Hepatocyte (in vitro differentiated cells): ENCODE results near the gene COL20A1. TPM values are rescaled to one million over a fixed set of nuclear protein-coding genes. Genes with fewer than 3 reads are reported as not detected.

Source experiments
- DNase-seq: peaks from one replicate; pipeline ENCODE4 v3.0.0-alpha.2; 2016; ENCODE audit warnings: low spot score
- H2AFZ ChIP-seq: fragments of 200-600 bp; sonication (generic); 2 replicates; pipeline ENCODE4 v1.6.0; 2016; ENCODE audit warnings: antibody characterized with exemption, mild to moderate bottlenecking
- H3K27ac ChIP-seq: fragments of 200-600 bp; sonication (generic); 2 replicates; pipeline ENCODE4 v1.5.1; 2016; ENCODE audit warnings: mild to moderate bottlenecking
- H3K27me3 ChIP-seq: fragments of 200-600 bp; sonication (generic); 2 replicates; pipeline ENCODE4 v1.6.1; 2016
- H3K36me3 ChIP-seq: fragments of 200-600 bp; sonication (generic); replicated peaks from 2 replicates; pipeline ENCODE4 v1.5.1; 2016; ENCODE audit warnings: low read depth; ENCODE audit not compliant: insufficient read depth
- H3K4me1 ChIP-seq: fragments of 200-600 bp; sonication (generic); 2 replicates; pipeline ENCODE4 v1.5.1; 2016; ENCODE audit warnings: mild to moderate bottlenecking, moderate library complexity; ENCODE audit not compliant: insufficient read depth
- H3K4me2 ChIP-seq: fragments of 200-600 bp; sonication (generic); 2 replicates; pipeline ENCODE4 v1.6.0; 2016
- H3K4me3 ChIP-seq: fragments of 200-600 bp; sonication (generic); 2 replicates; pipeline ENCODE4 v1.5.1; 2016; ENCODE audit warnings: mild to moderate bottlenecking
- H3K79me2 ChIP-seq: fragments of 200-600 bp; sonication (generic); 2 replicates; pipeline ENCODE4 v1.6.0; 2017; ENCODE audit warnings: mild to moderate bottlenecking
- H3K9me2 ChIP-seq: fragments of 200-600 bp; sonication (generic); replicated peaks from 2 replicates; pipeline ENCODE4 v1.6.0; 2017; ENCODE audit warnings: mild to moderate bottlenecking; ENCODE audit not compliant: insufficient read depth
- H3K9me3 ChIP-seq: fragments of 200-600 bp; sonication (generic); 2 replicates; pipeline ENCODE4 v1.5.1; 2016; ENCODE audit warnings: low read depth, mild to moderate bottlenecking
- H4K20me1 ChIP-seq: fragments of 200-600 bp; sonication (generic); 2 replicates; pipeline ENCODE4 v1.6.0; 2016; ENCODE audit warnings: mild to moderate bottlenecking; ENCODE audit not compliant: insufficient read depth, poor library complexity, severe bottlenecking
- EZH2 ChIP-seq: fragments of 200-600 bp; sonication (generic); IDR thresholded peaks from 2 replicates; pipeline ENCODE4 v1.6.1; 2016; ENCODE audit warnings: antibody characterized with exemption, mild to moderate bottlenecking, borderline replicate concordance
- EZH2phosphoT487 ChIP-seq: fragments of 200-600 bp; sonication (generic); IDR thresholded peaks from one replicate; pipeline ENCODE4 v1.6.1; 2018; ENCODE audit warnings: antibody characterized with exemption, mild to moderate bottlenecking, low read depth, moderate library complexity; ENCODE audit not compliant: unreplicated experiment, severe bottlenecking
- WGBS: methylation state at CpG from one replicate; pipeline ENCODE4 v1.1.6; 2016; ENCODE audit warnings: low lambda C conversion rate; ENCODE audit errors: missing lambda C conversion rate; 5-methylcytosine and 5-hydroxymethylcytosine counted together
- polyA plus RNA-seq: library from polyadenylated mRNA; unstranded; fragments of >200 nt; fragmentation: Nextera tagmentation; extraction: Ambion mirVana; gene quantifications from 2 replicates; pipeline ENCODE4 v1.2.1, GENCODE V29; 2016
- total RNA-seq: library from RNA; depleted of rRNA; stranded (reverse); fragments of >200 nt; gene quantifications from 2 replicates; pipeline ENCODE4 v1.2.3, GENCODE V29; 2014
- TF ChIP-seq, protein P1 (sequence below): fragments of 200-600 bp; sonication (generic); IDR thresholded peaks from 2 replicates; pipeline ENCODE4 v1.5.1; 2016; ENCODE audit warnings: antibody characterized with exemption, mild to moderate bottlenecking; ENCODE audit not compliant: poor library complexity

COL20A1 gene
- total and polyA plus RNA-seq, 2 experiments from 2014 or later: not detected

GRCh38 chr20:63357921-63358905, 65.2 kb downstream of the COL20A1 start:
- TF ChIP-seq, protein P1, sequence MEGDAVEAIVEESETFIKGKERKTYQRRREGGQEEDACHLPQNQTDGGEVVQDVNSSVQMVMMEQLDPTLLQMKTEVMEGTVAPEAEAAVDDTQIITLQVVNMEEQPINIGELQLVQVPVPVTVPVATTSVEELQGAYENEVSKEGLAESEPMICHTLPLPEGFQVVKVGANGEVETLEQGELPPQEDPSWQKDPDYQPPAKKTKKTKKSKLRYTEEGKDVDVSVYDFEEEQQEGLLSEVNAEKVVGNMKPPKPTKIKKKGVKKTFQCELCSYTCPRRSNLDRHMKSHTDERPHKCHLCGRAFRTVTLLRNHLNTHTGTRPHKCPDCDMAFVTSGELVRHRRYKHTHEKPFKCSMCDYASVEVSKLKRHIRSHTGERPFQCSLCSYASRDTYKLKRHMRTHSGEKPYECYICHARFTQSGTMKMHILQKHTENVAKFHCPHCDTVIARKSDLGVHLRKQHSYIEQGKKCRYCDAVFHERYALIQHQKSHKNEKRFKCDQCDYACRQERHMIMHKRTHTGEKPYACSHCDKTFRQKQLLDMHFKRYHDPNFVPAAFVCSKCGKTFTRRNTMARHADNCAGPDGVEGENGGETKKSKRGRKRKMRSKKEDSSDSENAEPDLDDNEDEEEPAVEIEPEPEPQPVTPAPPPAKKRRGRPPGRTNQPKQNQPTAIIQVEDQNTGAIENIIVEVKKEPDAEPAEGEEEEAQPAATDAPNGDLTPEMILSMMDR: no peak
- TF ChIP-seq EZH2phosphoT487 (no peak), EZH2 (no peak)
- Histone ChIP-seq H4K20me1 (no peaks in the 10 kb centered on the region), H3K27ac (no peak overlapping the region), H3K36me3 (no peaks in the 10 kb centered on the region), H3K79me2 (no peaks in the 10 kb centered on the region), H3K4me3 (no peak overlapping the region), H3K9me3 (no peaks in the 10 kb centered on the region), H2AFZ (no peak overlapping the region), H3K4me1 (no peaks in the 10 kb centered on the region), H3K4me2 (no peak overlapping the region), H3K27me3 (peaks cover 29% of the 10 kb centered on the region), H3K9me2 (no peaks in the 10 kb centered on the region)
- whole genome bisulfite sequencing: 86% methylated on average over 26 of the region's 26 CpGs
- no peak for DNase-seq

DNA sequence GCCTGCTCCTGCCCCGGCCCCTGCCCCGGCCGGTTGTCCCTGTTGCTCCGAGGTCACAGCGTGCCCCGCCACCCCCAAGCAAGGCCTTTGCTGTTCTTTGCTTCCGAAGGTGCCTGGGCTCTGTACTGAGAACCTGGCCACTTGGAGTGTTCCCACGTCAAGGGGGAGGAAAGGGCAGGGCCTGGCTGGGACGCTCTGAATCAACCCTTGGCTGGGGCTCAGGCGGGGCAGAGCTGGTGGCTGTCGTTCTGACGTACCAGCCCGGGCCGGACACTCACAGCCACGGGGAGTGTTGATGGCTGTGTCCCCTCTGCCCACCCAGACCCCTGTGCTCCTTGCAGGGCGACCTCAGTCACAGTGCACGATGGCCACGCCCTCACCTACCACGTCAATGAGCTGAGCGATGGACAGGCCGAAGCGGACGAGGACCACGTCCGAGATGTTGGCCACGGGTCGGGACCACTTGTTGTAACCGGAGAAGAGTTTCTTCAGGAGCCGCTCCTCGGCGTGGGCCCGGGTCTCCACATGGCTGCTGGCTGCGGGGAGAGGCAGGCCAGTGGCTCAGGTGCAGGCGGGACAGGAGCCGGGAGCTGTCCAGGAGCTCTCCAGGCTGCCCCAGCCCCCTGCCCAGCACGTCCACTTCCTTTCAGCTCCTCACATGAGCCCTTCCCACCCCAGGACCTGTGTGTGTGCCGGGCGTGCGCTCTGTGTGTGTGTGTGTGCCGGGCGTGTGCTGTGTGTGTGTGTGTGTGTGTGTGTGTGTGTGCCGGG, 66.4 kb downstream of the COL20A1 start:
- no peak overlapping the region for H3K27ac ChIP-seq
- DNase-seq: no peak
- TF ChIP-seq EZH2 (no peak), EZH2phosphoT487 (no peak)
- TF ChIP-seq, protein P1: no peak
- no peak overlapping the region for H3K4me2 ChIP-seq
- no peaks in the 10 kb centered on the region for H3K79me2 ChIP-seq
- H3K4me1 ChIP-seq: no peaks in the 10 kb centered on the region
- no peak overlapping the region for H3K4me3 ChIP-seq
- H4K20me1 ChIP-seq: no peaks in the 10 kb centered on the region
- no peak overlapping the region for H2AFZ ChIP-seq
- no peaks in the 10 kb centered on the region for H3K9me2 ChIP-seq
- 86% methylated on average over 38 of the region's 42 CpGs for WGBS
- H3K9me3 ChIP-seq: no peaks in the 10 kb centered on the region
- H3K36me3 ChIP-seq: no peaks in the 10 kb centered on the region
- peaks cover 31% of the 10 kb centered on the region for H3K27me3 ChIP-seq

GRCh38 chr20:63359937-63360849, 67.2 kb downstream of the COL20A1 start:
- H3K27me3 ChIP-seq: peaks cover 31% of the 10 kb centered on the region
- H3K79me2 ChIP-seq: no peaks in the 10 kb centered on the region
- no peaks in the 10 kb centered on the region for H3K9me2 ChIP-seq
- H3K4me2 ChIP-seq: peak overlapping the region; percentile 73
- 62% methylated on average over 30 of the region's 38 CpGs for WGBS
- no peaks in the 10 kb centered on the region for H4K20me1 ChIP-seq
- no peaks in the 10 kb centered on the region for H3K4me1 ChIP-seq
- no peak overlapping the region for H2AFZ ChIP-seq
- no peaks in the 10 kb centered on the region for H3K36me3 ChIP-seq
- TF ChIP-seq, protein P1: no peak
- TF ChIP-seq EZH2: peak; percentile 52
- TF ChIP-seq EZH2phosphoT487: no peak
- no peak overlapping the region for H3K4me3 ChIP-seq
- no peak for DNase-seq
- H3K27ac ChIP-seq: no peak overlapping the region
- H3K9me3 ChIP-seq: no peaks in the 10 kb centered on the region
